Mesothelial cell of epicardium (in vitro differentiated cells): ENCODE results near the gene ANKMY2. TPM values are rescaled to one million over a fixed set of nuclear protein-coding genes. Genes with fewer than 3 reads are reported as not detected.

Experiments used
- DNase-seq, 2 experiments: peaks; one replicate each; pipeline ENCODE4 v3.0.0; 2021; ENCODE audit warnings: low spot score in 2 of 2; ENCODE audit not compliant: unreplicated experiment in 2 of 2
- H3K27ac Mint-ChIP-seq: 2 replicates; pipeline ENCODE4 v1.8.0; 2021; ENCODE audit warnings: mixed read lengths
- H3K27me3 Mint-ChIP-seq: 2 replicates; pipeline ENCODE4 v1.8.0; 2021; ENCODE audit warnings: low read depth, mixed read lengths
- H3K36me3 Mint-ChIP-seq: 2 replicates; pipeline ENCODE4 v1.8.0; 2021; ENCODE audit warnings: mixed read lengths
- H3K4me1 Mint-ChIP-seq: 2 replicates; pipeline ENCODE4 v1.8.0; 2021; ENCODE audit warnings: mixed read lengths
- H3K4me3 Mint-ChIP-seq: 2 replicates; pipeline ENCODE4 v1.8.0; 2021; ENCODE audit warnings: mild to moderate bottlenecking, moderate library complexity, mixed read lengths
- H3K9me3 Mint-ChIP-seq: 2 replicates; pipeline ENCODE4 v1.8.0; 2021; ENCODE audit warnings: mixed read lengths
- CTCF ChIP-seq: fragments of 200-600 bp; sonication (generic); IDR thresholded peaks from one replicate; pipeline ENCODE4 v1.5.0; 2021; ENCODE audit warnings: antibody characterized with exemption; ENCODE audit not compliant: unreplicated experiment
- total RNA-seq: library from RNA; stranded (reverse); gene quantifications from 3 replicates; pipeline ENCODE4 v1.2.1, GENCODE V29; 2021

ANKMY2 gene
- 23.5 to 25.0 TPM (median 24.4 TPM) in 3 replicates for total RNA-seq

- H3K27ac Mint-ChIP-seq, result peak within 1 kb of the TSS; percentile 99
- H3K36me3 Mint-ChIP-seq, result no peaks in the 10 kb centered on the region
- peak within 1 kb of the TSS; percentile 100 for H3K4me3 Mint-ChIP-seq
- peak; percentile 92 to 94 for DNase-seq
- H3K9me3 Mint-ChIP-seq, result no peaks in the 10 kb centered on the region
- no peak for TF ChIP-seq CTCF
- H3K4me1 Mint-ChIP-seq, result peaks cover 51% of the 10 kb centered on the region
- no peaks in the 10 kb centered on the region for H3K27me3 Mint-ChIP-seq
Observed at GRCh38 chr7:16645593-16646471, at the start of gene ANKMY2, which contains the start of gene BZW2. TSS of gene ANKMY2 (minus strand) at chr7:16645754. CDS start at chr7:16645573, 181 bp downstream. TSS of gene BZW2 (plus strand) at chr7:16646181. CDS start at chr7:16665444, 19,263 bp downstream.

GRCh38 chr7:16694806-16695205 is 49.3 kb upstream of the ANKMY2 start:
- Mint-ChIP-seq H3K27ac (peak overlapping the region; percentile 36), H3K9me3 (no peaks in the 10 kb centered on the region), H3K4me1 (no peaks in the 10 kb centered on the region), H3K27me3 (no peaks in the 10 kb centered on the region), H3K4me3 (no peak overlapping the region), H3K36me3 (peaks cover 45% of the 10 kb centered on the region)
- no peak for DNase-seq
- TF ChIP-seq CTCF, result no peak

- Mint-ChIP-seq H3K27ac (no peak overlapping the region), H3K4me1 (no peaks in the 10 kb centered on the region), H3K36me3 (peaks cover 40% of the 10 kb centered on the region), H3K27me3 (no peaks in the 10 kb centered on the region), H3K9me3 (no peaks in the 10 kb centered on the region), H3K4me3 (no peak overlapping the region)
- no peak for DNase-seq
- no peak for TF ChIP-seq CTCF
Observed at GRCh38 chr7:16693601-16694318, 48.2 kb upstream of the ANKMY2 start.

GRCh38 chr7:16691241-16691640 is 45.7 kb upstream of the ANKMY2 start:
- Mint-ChIP-seq H3K9me3 (no peaks in the 10 kb centered on the region), H3K4me1 (peaks cover 3% of the 10 kb centered on the region), H3K36me3 (peaks cover 32% of the 10 kb centered on the region), H3K27ac (no peak overlapping the region), H3K4me3 (no peak overlapping the region), H3K27me3 (no peaks in the 10 kb centered on the region)
- no peak for TF ChIP-seq CTCF
- no peak for DNase-seq

GRCh38 chr7:16688249-16688648 is 42.7 kb upstream of the ANKMY2 start:
- no peak for TF ChIP-seq CTCF
- Mint-ChIP-seq H3K27me3 (no peaks in the 10 kb centered on the region), H3K4me1 (peaks cover 10% of the 10 kb centered on the region), H3K36me3 (peaks cover 45% of the 10 kb centered on the region), H3K9me3 (no peaks in the 10 kb centered on the region), H3K4me3 (no peak overlapping the region), H3K27ac (peak overlapping the region; percentile 63)
- DNase-seq, result no peak
